B cell (primary cell): ENCODE measurements around the gene ZP4. TPM values are rescaled to one million over a fixed set of nuclear protein-coding genes. Genes with fewer than 3 reads are reported as not detected.

ENCODE experiments used
- ATAC-seq: fragments of 200-7000 bp; cut with Tn5 transposase; one replicate; pipeline ENCODE4 v1.10.0; 2021; ENCODE audit warnings: low read depth, mild to moderate bottlenecking, moderate number of reproducible peaks, moderate library complexity
- CTCF ChIA-PET: fragments of 350-600 bp; sonication (Branson Sonifier 250); formaldehyde crosslinking; loops from one replicate; lab custom pipeline; 2021; ENCODE audit warnings: antibody characterized with exemption, inconsistent platforms; lab: Charles Lee
- POLR2A ChIA-PET: fragments of 350-600 bp; sonication (Branson Sonifier 250); formaldehyde crosslinking; loops from one replicate; lab custom pipeline; 2021; ENCODE audit warnings: antibody characterized with exemption; lab: Charles Lee
- DNase-seq: peaks from one replicate; pipeline ENCODE4 v3.0.0; 2013
- H2AFZ ChIP-seq: 2 replicates; pipeline ENCODE4 v1.6.1; 2012; ENCODE audit warnings: mild to moderate bottlenecking, low read depth, low read length; ENCODE audit not compliant: insufficient read depth, poor library complexity, severe bottlenecking
- H3K27ac ChIP-seq, 2 donors: 1 replicate in 1 of 2; 2 replicates in 1 of 2; pipeline ENCODE4 v1.5.1; 2012 to 2013; ENCODE audit warnings: low read length in 2 of 2, mild to moderate bottlenecking in 2 of 2, moderate library complexity in 1 of 2
- H3K27me3 ChIP-seq, 4 experiments: fragments of 200-600 bp in 1 of 4; sonication (generic) in 1 of 4; replicated peaks in 1 of 4; 1 replicate in 2 of 4; 2 replicates in 2 of 4; pipeline versions ENCODE4 v1.6.1 to v1.7.0; 2013 to 2016; ENCODE audit warnings: low read length in 3 of 4, mild to moderate bottlenecking in 2 of 4, mixed read lengths in 1 of 4, moderate library complexity in 1 of 4; ENCODE audit not compliant: insufficient read depth in 4 of 4, control insufficient read depth in 3 of 4; ENCODE audit errors: control extremely low read depth in 1 of 4
- H3K36me3 ChIP-seq, 2 experiments: replicated peaks in 1 of 2; 1 replicate in 1 of 2; 2 replicates in 1 of 2; pipeline versions ENCODE4 v1.6.1 to v1.7.1; 2013; ENCODE audit warnings: low read length in 1 of 2; ENCODE audit not compliant: insufficient read depth in 2 of 2, control insufficient read depth in 1 of 2; ENCODE audit errors: control extremely low read depth in 1 of 2, extremely low read depth in 1 of 2
- H3K4me1 ChIP-seq, 2 donors: fragments of 200-600 bp in 1 of 2; sonication (generic) in 1 of 2; 1 replicate in 1 of 2; 2 replicates in 1 of 2; pipeline versions ENCODE4 v1.5.1 to v1.6.1; 2013 to 2017; ENCODE audit warnings: low read length in 2 of 2; ENCODE audit not compliant: control insufficient read depth in 2 of 2, insufficient read depth in 2 of 2
- H3K4me2 ChIP-seq: replicated peaks from 2 replicates; pipeline ENCODE3; 2012; ENCODE audit warnings: mild to moderate bottlenecking, low read depth, low read length; ENCODE audit not compliant: poor library complexity, severe bottlenecking
- H3K4me3 ChIP-seq, 5 experiments: fragments of 200-600 bp in 1 of 5; sonication (generic) in 1 of 5; 1 replicate in 3 of 5; 2 replicates in 2 of 5; pipeline versions ENCODE4 v1.5.1 to v1.7.0; 2011 to 2016; ENCODE audit warnings: low read length in 4 of 5, mild to moderate bottlenecking in 4 of 5, low read depth in 2 of 5, control low read depth in 1 of 5, moderate library complexity in 1 of 5; ENCODE audit not compliant: insufficient read depth in 1 of 5; ENCODE audit errors: control extremely low read depth in 1 of 5, extremely low read depth in 1 of 5
- H3K79me2 ChIP-seq: fragments of 200-600 bp; sonication (generic); one replicate; pipeline ENCODE4 v1.6.0; 2016; ENCODE audit warnings: low read length; ENCODE audit not compliant: control insufficient read depth, insufficient read depth
- H3K9ac ChIP-seq: fragments of 200-600 bp; sonication (generic); 2 replicates; pipeline ENCODE4 v1.6.1; 2017; ENCODE audit warnings: mild to moderate bottlenecking, low read length, moderate library complexity
- H3K9me3 ChIP-seq, 3 donors: one replicate each; pipeline versions ENCODE4 v1.6.1 to v1.7.1; 2013; ENCODE audit warnings: low read length in 2 of 3; ENCODE audit not compliant: control insufficient read depth in 2 of 3, insufficient read depth in 1 of 3; ENCODE audit errors: control extremely low read depth in 1 of 3
- H4K20me1 ChIP-seq: 2 replicates; pipeline ENCODE4 v1.6.0; 2012; ENCODE audit warnings: mild to moderate bottlenecking, low read length; ENCODE audit not compliant: insufficient read depth, control insufficient read depth, poor library complexity, severe bottlenecking
- H3K27ac Mint-ChIP-seq: one replicate; pipeline ENCODE4 v1.8.0; 2021; ENCODE audit warnings: mixed read lengths
- H3K27me3 Mint-ChIP-seq: one replicate; pipeline ENCODE4 v1.8.0; 2021; ENCODE audit warnings: mixed read lengths
- H3K4me1 Mint-ChIP-seq: one replicate; pipeline ENCODE4 v1.8.0; 2021; ENCODE audit warnings: mixed read lengths
- H3K4me3 Mint-ChIP-seq: one replicate; pipeline ENCODE4 v1.8.0; 2021; ENCODE audit warnings: mixed read lengths
- H3K9me3 Mint-ChIP-seq: one replicate; pipeline ENCODE4 v1.8.0; 2022; ENCODE audit warnings: mixed read lengths; ENCODE audit not compliant: insufficient read depth
- CTCF ChIP-seq: fragments of 200-600 bp; IDR thresholded peaks from one replicate; pipeline ENCODE4 v1.8.0; 2022; ENCODE audit warnings: antibody characterized with exemption, mild to moderate bottlenecking
- EZH2 ChIP-seq: IDR thresholded peaks from 2 replicates; pipeline ENCODE4 v1.6.1; 2012; ENCODE audit warnings: borderline replicate concordance, low read depth, mild to moderate bottlenecking, moderate library complexity, low read length; ENCODE audit not compliant: insufficient read depth, poor library complexity, severe bottlenecking
- WGBS: methylation state at CpG from one replicate; pipeline ENCODE4 v1.1.5; 2013; ENCODE audit warnings: missing lambda C conversion rate; ENCODE audit not compliant: insufficient coverage; 5-methylcytosine and 5-hydroxymethylcytosine counted together
- intact Hi-C: fragments of 100-400 bp; cut with micrococcal nuclease; formaldehyde crosslinking; loops from one replicate; pipeline ENCODE4 v1.10.0; 2022
- polyA plus RNA-seq: library from polyadenylated mRNA; depleted of rRNA; stranded (reverse); fragments of >200 nt; gene quantifications from 2 replicates; pipeline ENCODE4 v1.2.3, GENCODE V29; 2012
- total RNA-seq, 2 donors: library from RNA; stranded (reverse); fragments of 120-200 nt in 1 of 2; gene quantifications; 1 replicate in 1 of 2; 2 replicates in 1 of 2; pipeline versions ENCODE4 v1.2.3 to v1.2.4, GENCODE V29; 2013 to 2022

ZP4 gene
- total and polyA plus RNA-seq, 2 donors (not counting 1 experiment from before 2014, with no cell fraction given) = not detected

- Histone ChIP-seq H3K36me3 (no peaks in the 10 kb centered on the region), H3K27ac (no peak overlapping the region), H3K4me3 (no peak overlapping the region), H2AFZ (no peak overlapping the region), H3K9me3 (peaks cover 0 to 12% (median 0%) of the 10 kb centered on the region in 3 donors), H3K4me2 (no peak overlapping the region), H3K4me1 (no peaks in the 10 kb centered on the region), H3K79me2 (no peaks in the 10 kb centered on the region), H3K9ac (no peak overlapping the region), H3K27me3 (no peaks in the 10 kb centered on the region), H4K20me1 (no peaks in the 10 kb centered on the region)
- ATAC-seq (no peak), DNase-seq (no peak)
- no peaks in the 10 kb centered on the region for H3K27me3 Mint-ChIP-seq
- no peak overlapping the region for H3K27ac Mint-ChIP-seq
- ChIA-PET CTCF (no interaction called here), POLR2A (no interaction called here)
- WGBS = no CpG with 5 or more reads among the region's 3 CpGs
- no peak overlapping the region for H3K4me3 Mint-ChIP-seq
- H3K9me3 Mint-ChIP-seq = peaks cover 4% of the 10 kb centered on the region
- intact Hi-C loops = no loop called here
- TF ChIP-seq CTCF (no peak), EZH2 (no peak)
- no peaks in the 10 kb centered on the region for H3K4me1 Mint-ChIP-seq
Measured at GRCh38 chr1:237841485-237841884, 49.2 kb downstream of the ZP4 start.

DNA sequence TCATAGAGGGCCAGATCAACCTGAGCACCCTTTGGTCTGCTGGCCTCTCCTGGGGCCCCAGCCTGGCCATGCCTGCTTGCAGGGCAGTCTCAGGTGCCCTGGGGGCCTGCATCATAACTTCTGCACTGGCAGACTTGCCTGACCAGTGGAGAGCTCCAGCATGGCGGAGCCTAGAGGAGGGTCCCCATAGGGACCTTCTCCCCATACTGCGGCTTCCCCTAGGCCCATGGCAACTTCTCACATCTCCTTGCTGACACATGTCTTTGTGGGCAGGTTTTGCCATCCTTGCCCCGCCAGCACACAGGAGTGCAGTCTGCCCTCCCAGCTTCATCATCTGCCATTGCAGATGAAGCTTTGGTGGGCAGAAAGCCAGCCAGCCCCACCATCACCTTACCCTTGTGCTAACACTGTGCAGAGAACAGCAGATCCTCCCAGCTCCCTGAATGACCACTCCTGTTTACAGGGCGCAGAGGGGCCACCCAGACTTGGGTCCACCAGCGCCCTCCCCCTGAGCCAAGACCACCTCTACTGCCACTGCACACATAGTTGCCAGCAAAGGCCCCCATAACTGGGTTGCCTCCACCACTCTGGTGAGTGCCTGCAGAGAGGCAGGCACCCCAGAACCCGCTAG is 51.7 kb downstream of the ZP4 start:
- Histone ChIP-seq H3K4me3 (no peak overlapping the region), H3K9ac (no peak overlapping the region), H3K9me3 (peaks cover 0 to 12% (median 0%) of the 10 kb centered on the region in 3 donors), H2AFZ (no peak overlapping the region), H3K27me3 (no peaks in the 10 kb centered on the region), H4K20me1 (no peaks in the 10 kb centered on the region), H3K36me3 (no peaks in the 10 kb centered on the region), H3K4me1 (no peaks in the 10 kb centered on the region), H3K27ac (no peak overlapping the region), H3K4me2 (no peak overlapping the region), H3K79me2 (no peaks in the 10 kb centered on the region)
- WGBS = 88% methylated on average over 6 of the region's 6 CpGs
- intact Hi-C loops = no loop called here
- Mint-ChIP-seq H3K9me3 (no peaks in the 10 kb centered on the region), H3K4me3 (no peak overlapping the region), H3K27ac (no peak overlapping the region), H3K4me1 (no peaks in the 10 kb centered on the region), H3K27me3 (no peaks in the 10 kb centered on the region)
- DNase-seq (no peak), ATAC-seq (no peak)
- ChIA-PET POLR2A (no interaction called here), CTCF (no interaction called here)
- TF ChIP-seq CTCF (no peak), EZH2 (no peak)
